ENCODE data around the gene DDX54. TPM values are rescaled to one million over a fixed set of nuclear protein-coding genes. Genes with fewer than 3 reads are reported as not detected.

DDX54 gene
- total and polyA plus RNA-seq, 4 donors, result 12.6 to 70.8 (median 47.9) TPM

- Histone ChIP-seq H3K4me3 (ENCODE audit: low read length in 2 of 2) (no peak overlapping the region), H3K27me3 (ENCODE audit: control insufficient read depth in 1 of 2, insufficient read depth in 2 of 2, low read length in 1 of 2) (no peaks in the 10 kb centered on the region), H3K4me1 (ENCODE audit: control insufficient read depth in 1 of 2, insufficient read depth in 2 of 2, low read length in 2 of 2) (no peaks in the 10 kb centered on the region), H3K36me3 (ENCODE audit: control insufficient read depth in 1 of 2, insufficient read depth in 2 of 2, low read length in 1 of 2) (peaks cover 0 to 7% of the 10 kb centered on the region in 2 donors), H3K27ac (ENCODE audit: low read depth in 1 of 2, low read length in 2 of 2) (no peak overlapping the region), H3K9me3 (ENCODE audit: control insufficient read depth, low read length) (no peaks in the 10 kb centered on the region)
- intact Hi-C loops (cut with DNase I), result loop anchor here in 1 of 2 donors (5.0 kb wide), 1 partner anchor 102 kb away; no protein-coding TSS in a partner anchor
- no peak for DNase-seq
- 4 to 6% methylated on average over 42 to 51 of the region's 51 CpGs for WGBS, 2 donors
- ATAC-seq (ENCODE audit: low FRiP score), result no peak
Observed at GRCh38 chr12:113154351-113154973, 30.8 kb downstream of the DDX54 start.

DNA sequence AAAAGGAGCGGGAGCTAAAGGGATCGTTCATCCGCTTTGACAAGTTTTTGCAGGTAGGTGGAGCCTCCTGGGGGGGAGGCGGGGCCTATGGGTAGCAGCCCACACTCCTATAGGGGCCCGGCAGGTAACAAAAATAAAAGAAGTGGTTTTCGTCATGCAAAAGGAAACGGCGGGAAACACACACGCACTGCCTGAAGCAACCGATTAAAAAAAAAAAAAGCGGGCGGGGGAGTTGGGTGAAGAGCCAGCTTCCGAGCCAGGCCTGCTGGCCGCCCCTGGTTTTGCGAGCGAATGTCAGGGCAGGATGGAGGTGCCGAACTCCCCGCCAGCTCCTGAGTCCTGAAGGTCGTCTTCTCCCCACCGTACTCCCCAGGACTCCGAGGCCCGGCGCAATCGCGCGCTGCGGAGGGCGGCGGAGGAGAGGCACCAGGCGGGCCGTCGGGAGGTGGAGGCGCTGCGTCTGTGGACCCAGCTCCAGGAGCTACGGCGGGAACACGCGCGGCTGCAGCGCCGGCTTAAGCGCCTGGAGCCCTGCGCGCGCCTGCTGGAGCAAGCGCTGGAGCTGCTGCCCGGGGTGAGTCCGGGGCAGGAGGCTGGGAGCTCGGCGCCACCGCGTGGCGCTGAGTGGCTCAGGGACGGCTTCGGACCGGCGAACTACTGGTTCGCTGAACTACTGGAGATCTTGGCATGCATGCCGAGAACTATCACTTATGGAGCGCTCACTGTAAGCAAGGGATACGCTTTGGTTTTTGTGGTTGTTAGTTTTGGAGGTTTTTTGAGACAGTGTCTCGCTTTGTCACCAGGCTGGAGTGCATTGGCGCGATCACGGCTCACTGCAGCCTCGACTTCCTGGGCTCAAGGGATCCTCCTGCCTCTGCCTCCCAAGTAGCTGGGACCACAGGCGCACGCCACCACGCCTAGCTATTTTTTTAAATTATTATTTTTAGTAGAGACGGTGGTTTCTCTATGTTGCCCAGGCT is 32.2 kb downstream of the DDX54 start:
- Histone ChIP-seq H3K9me3 (ENCODE audit: control insufficient read depth, low read length) (no peaks in the 10 kb centered on the region), H3K4me3 (ENCODE audit: low read length in 2 of 2) (peak overlapping the region in 1 of 2 donors; percentile 8), H3K27me3 (ENCODE audit: control insufficient read depth in 1 of 2, insufficient read depth in 2 of 2, low read length in 1 of 2) (no peaks in the 10 kb centered on the region), H3K4me1 (ENCODE audit: control insufficient read depth in 1 of 2, insufficient read depth in 2 of 2, low read length in 2 of 2) (no peaks in the 10 kb centered on the region), H3K36me3 (ENCODE audit: control insufficient read depth in 1 of 2, insufficient read depth in 2 of 2, low read length in 1 of 2) (no peaks in the 10 kb centered on the region), H3K27ac (ENCODE audit: low read depth in 1 of 2, low read length in 2 of 2) (no peak overlapping the region)
- WGBS, 2 donors, result 8% methylated on average over 62 to 70 of the region's 70 CpGs
- peak; percentile 78 to 85 for DNase-seq
- intact Hi-C loops (cut with DNase I), result loop anchor here in 1 of 2 donors (5.0 kb wide), 1 partner anchor 101 kb away; no protein-coding TSS in a partner anchor
- peak; percentile 84 for ATAC-seq (ENCODE audit: low FRiP score)

DNA sequence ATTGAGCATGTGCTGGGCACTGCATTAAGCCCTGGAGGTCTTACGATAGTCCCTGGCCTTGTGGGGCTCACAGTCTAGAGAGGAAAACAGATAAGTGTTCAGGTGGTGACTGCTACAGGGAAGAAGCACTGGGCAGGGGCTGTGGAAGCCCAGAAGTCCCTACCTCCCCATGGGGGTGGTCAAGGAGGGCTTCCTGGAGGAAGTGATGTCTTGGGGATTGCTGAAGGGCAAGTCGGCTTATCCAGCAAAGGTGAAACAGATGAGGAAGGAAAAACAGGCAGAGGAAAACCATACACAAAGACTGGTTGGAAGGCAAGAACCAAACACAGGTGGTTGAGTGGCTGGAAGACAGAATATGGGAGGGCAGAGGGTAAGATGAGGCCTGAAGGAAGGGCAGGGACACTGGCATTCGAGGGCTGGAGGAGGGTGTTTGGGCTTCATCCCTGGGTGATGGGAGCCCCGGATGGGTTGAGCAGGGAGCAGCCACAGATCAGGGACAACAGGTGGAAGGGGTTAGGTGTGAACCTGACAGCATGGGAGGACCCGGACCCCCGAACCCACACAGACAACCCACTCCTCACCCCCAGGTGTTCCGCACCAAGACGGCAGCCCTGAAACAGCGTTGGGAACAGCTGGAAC is 33.0 kb downstream of the DDX54 start:
- H3K27me3 ChIP-seq (ENCODE audit: control insufficient read depth in 1 of 2, insufficient read depth in 2 of 2, low read length in 1 of 2), result no peaks in the 10 kb centered on the region
- H3K4me3 ChIP-seq (ENCODE audit: low read length in 2 of 2), result no peak overlapping the region

DNA sequence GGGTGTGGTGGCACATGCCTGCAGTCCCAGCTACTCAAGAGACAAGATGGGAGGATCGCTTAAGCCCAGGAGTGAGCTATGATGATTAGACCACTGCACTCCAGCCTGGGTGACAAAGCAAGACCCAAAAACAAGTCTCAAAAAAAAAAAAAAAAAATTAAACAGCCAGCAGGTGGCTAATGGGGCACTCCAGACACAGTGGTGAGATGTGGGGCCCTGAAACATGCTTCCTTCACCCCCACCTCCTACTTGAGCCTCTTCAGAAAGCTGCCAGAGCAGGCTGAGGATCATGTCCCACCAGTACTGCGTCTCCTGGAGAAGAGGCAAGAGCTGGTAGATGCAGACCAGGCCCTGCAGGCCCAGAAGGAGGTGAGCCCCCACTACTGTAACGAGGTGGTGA is 33.6 kb downstream of the DDX54 start:
- DNase-seq, result no peak
- WGBS, 2 donors, result 92% methylated on average over 3 of the region's 3 CpGs
- no peaks in the 10 kb centered on the region for H3K27me3 ChIP-seq (ENCODE audit: control insufficient read depth in 1 of 2, insufficient read depth in 2 of 2, low read length in 1 of 2)
- no peaks in the 10 kb centered on the region for H3K36me3 ChIP-seq (ENCODE audit: control insufficient read depth in 1 of 2, insufficient read depth in 2 of 2, low read length in 1 of 2)
- H3K27ac ChIP-seq (ENCODE audit: low read depth in 1 of 2, low read length in 2 of 2), result no peak overlapping the region
- intact Hi-C loops (cut with DNase I), result loop anchor here in 1 of 2 donors (5.0 kb wide), 1 partner anchor 99 kb away; no protein-coding TSS in a partner anchor
- no peaks in the 10 kb centered on the region for H3K4me1 ChIP-seq (ENCODE audit: control insufficient read depth in 1 of 2, insufficient read depth in 2 of 2, low read length in 2 of 2)
- H3K9me3 ChIP-seq (ENCODE audit: control insufficient read depth, low read length), result no peaks in the 10 kb centered on the region
- no peak for ATAC-seq (ENCODE audit: low FRiP score)
- H3K4me3 ChIP-seq (ENCODE audit: low read length in 2 of 2), result no peak overlapping the region

More for the DNA sequence above, 33.0 kb downstream of the DDX54 start:
- ATAC-seq (ENCODE audit: low FRiP score), result no peak
- no peaks in the 10 kb centered on the region for H3K9me3 ChIP-seq (ENCODE audit: control insufficient read depth, low read length)
- no peak overlapping the region for H3K27ac ChIP-seq (ENCODE audit: low read depth in 1 of 2, low read length in 2 of 2)
- no peak for DNase-seq
- H3K36me3 ChIP-seq (ENCODE audit: control insufficient read depth in 1 of 2, insufficient read depth in 2 of 2, low read length in 1 of 2), result no peaks in the 10 kb centered on the region
- 26 to 29% methylated on average over 9 of the region's 9 CpGs for WGBS, 2 donors
- no peaks in the 10 kb centered on the region for H3K4me1 ChIP-seq (ENCODE audit: control insufficient read depth in 1 of 2, insufficient read depth in 2 of 2, low read length in 2 of 2)
- intact Hi-C loops (cut with DNase I), result loop anchor here in 1 of 2 donors (5.0 kb wide), 1 partner anchor 100 kb away; no protein-coding TSS in a partner anchor

GRCh38 chr12:113149361-113150150 is 35.7 kb downstream of the DDX54 start, which contains the start of gene CFAP73:
CFAP73 (plus strand) TSS chr12:113149724; CDS start chr12:113149858, 134 bp downstream.
- intact Hi-C loops (cut with DNase I), result loop anchor here in 1 of 2 donors (5.0 kb wide), 1 partner anchor 97 kb away; no protein-coding TSS in a partner anchor
- 23 to 29% methylated on average over 22 of the region's 22 CpGs for WGBS, 2 donors
- H3K4me3 ChIP-seq (ENCODE audit: low read length in 2 of 2), result no peak within 1 kb of the TSS
- no peaks in the 10 kb centered on the region for H3K36me3 ChIP-seq (ENCODE audit: control insufficient read depth in 1 of 2, insufficient read depth in 2 of 2, low read length in 1 of 2)
- no peak within 1 kb of the TSS for H3K27ac ChIP-seq (ENCODE audit: low read depth in 1 of 2, low read length in 2 of 2)
- no peaks in the 10 kb centered on the region for H3K4me1 ChIP-seq (ENCODE audit: control insufficient read depth in 1 of 2, insufficient read depth in 2 of 2, low read length in 2 of 2)
- peak; percentile 20 for ATAC-seq (ENCODE audit: low FRiP score)
- peak in 1 of 2 donors; percentile 76 for DNase-seq
- no peaks in the 10 kb centered on the region for H3K9me3 ChIP-seq (ENCODE audit: control insufficient read depth, low read length)
- H3K27me3 ChIP-seq (ENCODE audit: control insufficient read depth in 1 of 2, insufficient read depth in 2 of 2, low read length in 1 of 2), result no peaks in the 10 kb centered on the region

DNA sequence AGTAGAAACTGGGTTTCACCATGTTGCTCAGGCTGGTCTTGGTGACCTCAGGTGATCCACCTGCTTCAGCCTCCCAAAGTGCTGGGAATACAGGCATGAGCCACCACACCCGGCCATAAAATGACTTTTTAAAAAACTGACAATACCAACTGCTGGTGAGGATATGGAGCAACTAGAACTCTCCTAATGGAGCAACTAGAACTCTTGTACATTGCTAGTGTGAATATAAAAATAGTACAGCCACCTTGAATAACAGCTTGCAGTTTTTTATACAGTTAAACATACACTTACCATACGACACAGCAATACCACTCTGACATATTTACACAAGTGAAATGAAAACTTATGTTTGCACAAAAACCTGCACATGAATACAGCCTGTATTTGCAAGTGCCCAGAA is 38.3 kb downstream of the DDX54 start:
- 64 to 68% methylated on average over 2 of the region's 2 CpGs for WGBS, 2 donors
- no peaks in the 10 kb centered on the region for H3K36me3 ChIP-seq (ENCODE audit: control insufficient read depth in 1 of 2, insufficient read depth in 2 of 2, low read length in 1 of 2)
- H3K4me3 ChIP-seq (ENCODE audit: low read length in 2 of 2), result no peak overlapping the region
- H3K9me3 ChIP-seq (ENCODE audit: control insufficient read depth, low read length), result no peaks in the 10 kb centered on the region
- intact Hi-C loops (cut with DNase I), result no loop called here
- H3K27me3 ChIP-seq (ENCODE audit: control insufficient read depth in 1 of 2, insufficient read depth in 2 of 2, low read length in 1 of 2), result no peaks in the 10 kb centered on the region
- no peak overlapping the region for H3K27ac ChIP-seq (ENCODE audit: low read depth in 1 of 2, low read length in 2 of 2)
- no peak for DNase-seq
- ATAC-seq (ENCODE audit: low FRiP score), result no peak
- no peaks in the 10 kb centered on the region for H3K4me1 ChIP-seq (ENCODE audit: control insufficient read depth in 1 of 2, insufficient read depth in 2 of 2, low read length in 2 of 2)

- Histone ChIP-seq H3K27ac (ENCODE audit: low read depth in 1 of 2, low read length in 2 of 2) (no peak overlapping the region), H3K27me3 (ENCODE audit: control insufficient read depth in 1 of 2, insufficient read depth in 2 of 2, low read length in 1 of 2) (no peaks in the 10 kb centered on the region), H3K9me3 (ENCODE audit: control insufficient read depth, low read length) (no peaks in the 10 kb centered on the region), H3K4me3 (ENCODE audit: low read length in 2 of 2) (no peak overlapping the region), H3K36me3 (ENCODE audit: control insufficient read depth in 1 of 2, insufficient read depth in 2 of 2, low read length in 1 of 2) (no peaks in the 10 kb centered on the region), H3K4me1 (ENCODE audit: control insufficient read depth in 1 of 2, insufficient read depth in 2 of 2, low read length in 2 of 2) (no peaks in the 10 kb centered on the region)
- intact Hi-C loops (cut with DNase I), result no loop called here
- ATAC-seq (ENCODE audit: low FRiP score) (no peak), DNase-seq (peak in 1 of 2 donors; percentile 16)
- 76 to 77% methylated on average over 12 of the region's 12 CpGs for WGBS, 2 donors
Observed at GRCh38 chr12:113145720-113146551, 39.3 kb downstream of the DDX54 start.

All from aorta (tissue), 5 donors.